Measurements from ENCODE around the gene TGFBR3. TPM values are rescaled to one million over a fixed set of nuclear protein-coding genes. Genes with fewer than 3 reads are reported as not detected.

The TGFBR3 gene
- total and polyA plus RNA-seq, 9 of the 15 experiments (the other 6 are each of a cell fraction or from before 2014, with no cell fraction given) = 3.6 to 32.4 (median 15.6) TPM

- TF ChIP-seq CEBPG (CRISPR knock-in tag; IDR thresholded peaks at IDR 0.05) = peak; percentile 29; the same call in 1 of the 2 replicates
- TF ChIP-seq CEBPG (tag; conservative IDR thresholded peaks at IDR 0.05 in 1 of 2, IDR thresholded peaks at IDR 0.05 in 1 of 2) = peak; percentile 63 to 78
- TF ChIP-seq ZNF644 (tag; IDR thresholded peaks at IDR 0.05; ENCODE audit: low read depth) = peak; percentile 61; the same call in 1 of the 2 replicates
- TF ChIP-seq CHD1 (IDR thresholded peaks at IDR 0.05; ENCODE audit: low read length) = peak; percentile 69
- no peak for TF ChIP-seq HOXB6 (CRISPR knock-in tag; IDR thresholded peaks at IDR 0.05; ENCODE audit: borderline replicate concordance)
- TF ChIP-seq, protein P1, sequence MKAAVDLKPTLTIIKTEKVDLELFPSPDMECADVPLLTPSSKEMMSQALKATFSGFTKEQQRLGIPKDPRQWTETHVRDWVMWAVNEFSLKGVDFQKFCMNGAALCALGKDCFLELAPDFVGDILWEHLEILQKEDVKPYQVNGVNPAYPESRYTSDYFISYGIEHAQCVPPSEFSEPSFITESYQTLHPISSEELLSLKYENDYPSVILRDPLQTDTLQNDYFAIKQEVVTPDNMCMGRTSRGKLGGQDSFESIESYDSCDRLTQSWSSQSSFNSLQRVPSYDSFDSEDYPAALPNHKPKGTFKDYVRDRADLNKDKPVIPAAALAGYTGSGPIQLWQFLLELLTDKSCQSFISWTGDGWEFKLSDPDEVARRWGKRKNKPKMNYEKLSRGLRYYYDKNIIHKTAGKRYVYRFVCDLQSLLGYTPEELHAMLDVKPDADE (conservative IDR thresholded peaks at IDR 0.05; ENCODE audit: control insufficient read depth, low read depth, low read length) = no peak
- 0 out of 2 replicates have a peak, but pooled peaks have one; percentile 41 for TF ChIP-seq BRD4 (IDR thresholded peaks at IDR 0.05)
- TF ChIP-seq HNRNPH1 (optimal IDR thresholded peaks at IDR 0.05; ENCODE audit: low read depth, low read length) = no peak
- TF ChIP-seq VEZF1 (CRISPR knock-in tag; IDR thresholded peaks at IDR 0.05) = peak; percentile 49; the same call in 1 of the 2 replicates
- TF ChIP-seq ETV6 (IDR thresholded peaks at IDR 0.05; ENCODE audit: borderline replicate concordance in 1 of 2, low read depth in 2 of 2, low read length in 1 of 2) = peak; percentile 66 to 95; a peak in 3 of 4 replicates
- no peak for TF ChIP-seq ETV6 (CRISPR knock-in tag; IDR thresholded peaks at IDR 0.05; ENCODE audit: borderline replicate concordance)
- TF ChIP-seq, protein P2, sequence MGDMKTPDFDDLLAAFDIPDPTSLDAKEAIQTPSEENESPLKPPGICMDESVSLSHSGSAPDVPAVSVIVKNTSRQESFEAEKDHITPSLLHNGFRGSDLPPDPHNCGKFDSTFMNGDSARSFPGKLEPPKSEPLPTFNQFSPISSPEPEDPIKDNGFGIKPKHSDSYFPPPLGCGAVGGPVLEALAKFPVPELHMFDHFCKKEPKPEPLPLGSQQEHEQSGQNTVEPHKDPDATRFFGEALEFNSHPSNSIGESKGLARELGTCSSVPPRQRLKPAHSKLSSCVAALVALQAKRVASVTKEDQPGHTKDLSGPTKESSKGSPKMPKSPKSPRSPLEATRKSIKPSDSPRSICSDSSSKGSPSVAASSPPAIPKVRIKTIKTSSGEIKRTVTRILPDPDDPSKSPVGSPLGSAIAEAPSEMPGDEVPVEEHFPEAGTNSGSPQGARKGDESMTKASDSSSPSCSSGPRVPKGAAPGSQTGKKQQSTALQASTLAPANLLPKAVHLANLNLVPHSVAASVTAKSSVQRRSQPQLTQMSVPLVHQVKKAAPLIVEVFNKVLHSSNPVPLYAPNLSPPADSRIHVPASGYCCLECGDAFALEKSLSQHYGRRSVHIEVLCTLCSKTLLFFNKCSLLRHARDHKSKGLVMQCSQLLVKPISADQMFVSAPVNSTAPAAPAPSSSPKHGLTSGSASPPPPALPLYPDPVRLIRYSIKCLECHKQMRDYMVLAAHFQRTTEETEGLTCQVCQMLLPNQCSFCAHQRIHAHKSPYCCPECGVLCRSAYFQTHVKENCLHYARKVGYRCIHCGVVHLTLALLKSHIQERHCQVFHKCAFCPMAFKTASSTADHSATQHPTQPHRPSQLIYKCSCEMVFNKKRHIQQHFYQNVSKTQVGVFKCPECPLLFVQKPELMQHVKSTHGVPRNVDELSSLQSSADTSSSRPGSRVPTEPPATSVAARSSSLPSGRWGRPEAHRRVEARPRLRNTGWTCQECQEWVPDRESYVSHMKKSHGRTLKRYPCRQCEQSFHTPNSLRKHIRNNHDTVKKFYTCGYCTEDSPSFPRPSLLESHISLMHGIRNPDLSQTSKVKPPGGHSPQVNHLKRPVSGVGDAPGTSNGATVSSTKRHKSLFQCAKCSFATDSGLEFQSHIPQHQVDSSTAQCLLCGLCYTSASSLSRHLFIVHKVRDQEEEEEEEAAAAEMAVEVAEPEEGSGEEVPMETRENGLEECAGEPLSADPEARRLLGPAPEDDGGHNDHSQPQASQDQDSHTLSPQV (IDR thresholded peaks at IDR 0.05) = peak; percentile 93
- TF ChIP-seq MAFG (tag; conservative IDR thresholded peaks at IDR 0.05) = no peak
- peak; percentile 59 for TF ChIP-seq ZKSCAN8 (CRISPR knock-in tag; IDR thresholded peaks at IDR 0.05)
- TF ChIP-seq ESRRA (IDR thresholded peaks at IDR 0.05; ENCODE audit: borderline replicate concordance, low read depth) = no peak
- TF ChIP-seq THRB (CRISPR knock-in tag; conservative IDR thresholded peaks at IDR 0.05) = no peak
- peak; percentile 11; the same call in 1 of the 2 replicates for TF ChIP-seq BHLHE40 (IDR thresholded peaks at IDR 0.05; ENCODE audit: low read length)
- 0 out of 2 replicates have a peak, but pooled peaks have one; percentile 45 for TF ChIP-seq E2F3 (CRISPR knock-in tag; IDR thresholded peaks at IDR 0.05)
- TF ChIP-seq SMAD4 (CRISPR knock-in tag; conservative IDR thresholded peaks at IDR 0.05) = peak; percentile 64
Observed at GRCh38 chr1:91712981-91713841, 172.7 kb downstream of the TGFBR3 start (continued).
